Natural killer cell (primary cell): ENCODE measurements around the gene SELENOV. TPM values are rescaled to one million over a fixed set of nuclear protein-coding genes. Genes with fewer than 3 reads are reported as not detected.
A peak's percentile ranks its signal among the peaks of the same experiment; 100 is the strongest.

Source experiments
- ATAC-seq, 3 donors: fragments of 150-1000 bp in 2 of 3; fragments of 200-7000 bp in 1 of 3; cut with Tn5 transposase; 1 replicate in 1 of 3; 2 replicates in 2 of 3; pipeline ENCODE4 v1.10.0; 2021; ENCODE audit warnings: mild to moderate bottlenecking in 2 of 3, moderate library complexity in 2 of 3
- DNase-seq, 2 donors: peaks; one replicate each; pipeline versions ENCODE4 v3.0.0 to v3.0.0-alpha.2; 2013 to 2021; ENCODE audit warnings: mixed read lengths in 1 of 2
- H3K27ac ChIP-seq: one replicate; pipeline ENCODE4 v1.5.1; 2013; ENCODE audit warnings: mild to moderate bottlenecking, low read length
- H3K27me3 ChIP-seq: one replicate; pipeline ENCODE4 v1.6.1; 2013; ENCODE audit warnings: low read length; ENCODE audit not compliant: control insufficient read depth, insufficient read depth
- H3K36me3 ChIP-seq: one replicate; pipeline ENCODE4 v1.6.1; 2013; ENCODE audit warnings: low read length; ENCODE audit not compliant: control insufficient read depth, insufficient read depth
- H3K4me1 ChIP-seq: one replicate; pipeline ENCODE4 v1.6.1; 2013; ENCODE audit warnings: low read length; ENCODE audit not compliant: control insufficient read depth, insufficient read depth
- H3K4me3 ChIP-seq: one replicate; pipeline ENCODE4 v1.5.1; 2013; ENCODE audit warnings: low read length
- H3K9me3 ChIP-seq: one replicate; pipeline ENCODE4 v1.6.1; 2013; ENCODE audit warnings: low read length; ENCODE audit not compliant: control insufficient read depth, insufficient read depth
- H3K27ac Mint-ChIP-seq, 2 donors: one replicate each; pipeline ENCODE4 v1.8.0; 2022; ENCODE audit warnings: mild to moderate bottlenecking in 2 of 2, mixed read lengths in 2 of 2, moderate library complexity in 1 of 2
- H3K27me3 Mint-ChIP-seq, 2 donors: one replicate each; pipeline ENCODE4 v1.8.0; 2022; ENCODE audit warnings: low read depth in 2 of 2, mixed read lengths in 2 of 2
- H3K36me3 Mint-ChIP-seq: one replicate; pipeline ENCODE4 v1.8.0; 2022; ENCODE audit warnings: mixed read lengths
- H3K4me1 Mint-ChIP-seq, 2 donors: one replicate each; pipeline ENCODE4 v1.8.0; 2022; ENCODE audit warnings: mixed read lengths in 2 of 2
- H3K4me3 Mint-ChIP-seq: one replicate; pipeline ENCODE4 v1.8.0; 2022; ENCODE audit warnings: mild to moderate bottlenecking, moderate library complexity, mixed read lengths
- H3K9me3 Mint-ChIP-seq, 2 donors: one replicate each; pipeline ENCODE4 v1.8.0; 2022; ENCODE audit warnings: mixed read lengths in 2 of 2
- CTCF ChIP-seq: fragments of 200-600 bp; IDR thresholded peaks from one replicate; pipeline ENCODE4 v1.8.0; 2022; ENCODE audit warnings: antibody characterized with exemption
- WGBS: methylation state at CpG from one replicate; pipeline ENCODE4 v1.1.7; 2013; ENCODE audit warnings: missing lambda C conversion rate; ENCODE audit not compliant: insufficient coverage; 5-methylcytosine and 5-hydroxymethylcytosine counted together
- intact Hi-C: fragments of 100-400 bp; cut with micrococcal nuclease; formaldehyde crosslinking; loops from one replicate; pipeline ENCODE4 v1.14.2; 2022
- total RNA-seq, 4 donors: library from RNA; stranded (reverse); fragments of 120-200 nt in 1 of 4; gene quantifications; one replicate each; pipeline versions ENCODE4 v1.2.3 to v1.2.4, GENCODE V29; 2013 to 2022

SELENOV gene
- total RNA-seq, 3 donors from 2014 or later (not counting 1 experiment from before 2014, with no cell fraction given), result not detected

DNA sequence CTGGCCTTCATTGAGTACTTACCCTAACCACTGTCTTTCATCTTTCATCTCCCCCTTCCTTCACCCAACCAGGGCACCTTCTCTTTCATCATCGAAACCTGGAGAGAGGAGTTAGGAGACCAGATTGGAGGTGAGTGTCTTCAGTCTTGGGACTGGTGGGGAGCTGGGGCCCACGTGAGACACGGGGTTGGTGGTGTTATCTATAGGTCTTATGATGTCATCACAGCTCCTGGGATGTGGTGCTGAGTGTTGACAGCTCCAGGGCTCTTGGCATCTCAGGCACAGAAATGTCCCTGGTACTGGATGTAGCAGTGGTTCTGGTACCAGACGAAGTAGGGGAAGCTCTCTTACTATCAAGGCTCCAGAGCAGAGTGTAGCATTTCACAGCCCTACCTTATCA, 14.4 kb upstream of the SELENOV start:
- no peaks in the 10 kb centered on the region for H3K9me3 Mint-ChIP-seq
- no peak for DNase-seq
- no peaks in the 10 kb centered on the region for H3K36me3 ChIP-seq
- H3K27ac ChIP-seq, result no peak overlapping the region
- H3K36me3 Mint-ChIP-seq, result no peaks in the 10 kb centered on the region
- intact Hi-C loops, result no loop called here
- no peak overlapping the region for H3K4me3 ChIP-seq
- H3K27ac Mint-ChIP-seq, result no peak overlapping the region
- no peaks in the 10 kb centered on the region for H3K9me3 ChIP-seq
- TF ChIP-seq CTCF, result no peak
- WGBS, result 48% methylated on average over 2 of the region's 4 CpGs
- H3K27me3 ChIP-seq, result peaks cover 38% of the 10 kb centered on the region
- peaks cover 19 to 37% of the 10 kb centered on the region in 2 donors for H3K4me1 Mint-ChIP-seq
- no peak for ATAC-seq
- H3K27me3 Mint-ChIP-seq, result peaks cover 55 to 59% of the 10 kb centered on the region in 2 donors
- H3K4me1 ChIP-seq, result peaks cover 26% of the 10 kb centered on the region
- H3K4me3 Mint-ChIP-seq, result no peak overlapping the region

DNA sequence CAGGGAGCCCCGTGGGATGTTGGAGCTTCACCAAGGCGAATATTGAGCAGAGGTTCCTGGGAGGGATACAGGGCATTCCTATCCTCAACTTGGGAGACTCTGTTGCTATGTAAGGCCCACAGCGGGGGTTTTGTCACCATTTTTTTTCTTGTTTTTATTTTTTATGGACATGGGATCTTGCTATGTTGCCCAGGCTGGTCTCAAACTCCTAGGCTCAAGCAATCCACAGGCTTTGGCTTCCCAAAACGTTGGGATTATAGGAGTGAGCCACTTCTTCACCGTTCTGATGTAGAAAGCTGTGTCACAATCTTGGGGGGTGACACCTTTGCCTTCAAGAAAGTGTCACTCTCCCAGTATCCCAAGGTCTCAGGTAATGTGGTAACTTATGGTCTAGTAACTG, 13.6 kb upstream of the SELENOV start:
- Histone ChIP-seq H3K36me3 (no peaks in the 10 kb centered on the region), H3K4me1 (peaks cover 26% of the 10 kb centered on the region), H3K27ac (no peak overlapping the region), H3K4me3 (no peak overlapping the region), H3K27me3 (peaks cover 39% of the 10 kb centered on the region), H3K9me3 (no peaks in the 10 kb centered on the region)
- peaks cover 19 to 39% of the 10 kb centered on the region in 2 donors for H3K4me1 Mint-ChIP-seq
- no peak overlapping the region for H3K4me3 Mint-ChIP-seq
- 73% methylated on average over 5 of the region's 5 CpGs for WGBS
- H3K27me3 Mint-ChIP-seq, result peaks cover 54 to 61% of the 10 kb centered on the region in 2 donors
- intact Hi-C loops, result no loop called here
- no peaks in the 10 kb centered on the region for H3K9me3 Mint-ChIP-seq
- ATAC-seq (no peak), DNase-seq (no peak)
- no peaks in the 10 kb centered on the region for H3K36me3 Mint-ChIP-seq
- no peak for TF ChIP-seq CTCF
- H3K27ac Mint-ChIP-seq, result no peak overlapping the region

GRCh38 chr19:39502640-39503417, 12.1 kb upstream of the SELENOV start:
- Mint-ChIP-seq H3K9me3 (no peaks in the 10 kb centered on the region), H3K27me3 (peaks cover 60 to 64% of the 10 kb centered on the region in 2 donors), H3K4me3 (no peak overlapping the region), H3K4me1 (peaks cover 19 to 49% of the 10 kb centered on the region in 2 donors), H3K36me3 (no peaks in the 10 kb centered on the region), H3K27ac (peak overlapping the region in 1 of 2 donors; percentile 8)
- Histone ChIP-seq H3K9me3 (no peaks in the 10 kb centered on the region), H3K27ac (no peak overlapping the region), H3K4me3 (no peak overlapping the region), H3K36me3 (no peaks in the 10 kb centered on the region), H3K27me3 (peaks cover 39% of the 10 kb centered on the region), H3K4me1 (peaks cover 33% of the 10 kb centered on the region)
- intact Hi-C loops, result no loop called here
- peak; percentile 90 for TF ChIP-seq CTCF
- WGBS, result 18% methylated on average over 69 of the region's 69 CpGs
- peak; percentile 84 to 93 (median 91) for ATAC-seq
- peak; percentile 77 to 92 for DNase-seq

GRCh38 chr19:39506598-39506943, 8.4 kb upstream of the SELENOV start:
- DNase-seq (no peak), ATAC-seq (no peak)
- Histone ChIP-seq H3K4me3 (no peak overlapping the region), H3K27ac (no peak overlapping the region), H3K27me3 (peaks cover 22% of the 10 kb centered on the region), H3K36me3 (no peaks in the 10 kb centered on the region), H3K9me3 (no peaks in the 10 kb centered on the region), H3K4me1 (peaks cover 17% of the 10 kb centered on the region)
- H3K9me3 Mint-ChIP-seq, result no peaks in the 10 kb centered on the region
- H3K4me1 Mint-ChIP-seq, result peaks cover 5 to 32% of the 10 kb centered on the region in 2 donors
- intact Hi-C loops, result no loop called here
- no peaks in the 10 kb centered on the region for H3K36me3 Mint-ChIP-seq
- peak overlapping the region; percentile 56 for H3K4me3 Mint-ChIP-seq
- TF ChIP-seq CTCF, result no peak
- peaks cover 49 to 54% of the 10 kb centered on the region in 2 donors for H3K27me3 Mint-ChIP-seq
- H3K27ac Mint-ChIP-seq, result no peak overlapping the region
- 68% methylated on average over 7 of the region's 7 CpGs for WGBS
